HepG2 (cell line): Measurements from ENCODE around the gene RNF25. TPM values are rescaled to one million over a fixed set of nuclear protein-coding genes. Genes with fewer than 3 reads are reported as not detected.

Source experiments
- ATF7-NPFF ChIP-seq: sonication (generic); formaldehyde crosslinking; IDR thresholded peaks from 2 replicates; pipeline ENCODE4 v1.8.1; 2023; ENCODE audit warnings: mild to moderate bottlenecking, low read depth, missing genetic modification reagents, moderate library complexity
- CCDC6 ChIP-seq: sonication (generic); formaldehyde crosslinking; IDR thresholded peaks from 2 replicates; pipeline ENCODE4 v1.8.1; 2022; ENCODE audit warnings: mild to moderate bottlenecking, missing genetic modification reagents, moderate library complexity
- CEBPB ChIP-seq: IDR thresholded peaks from 2 replicates; pipeline ENCODE4 v1.6.1; 2011; ENCODE audit warnings: low read depth, low read length, improper control_type of control experiment, borderline replicate concordance
- GTF3A ChIP-seq: sonication (generic); formaldehyde crosslinking; conservative IDR thresholded peaks from 2 replicates; pipeline ENCODE4 v1.4.0; 2020; ENCODE audit warnings: mild to moderate bottlenecking, missing genetic modification reagents
- KLF9 ChIP-seq: IDR thresholded peaks from 2 replicates; pipeline ENCODE4 v1.6.1; 2016; ENCODE audit warnings: low read depth
- MAX ChIP-seq: IDR thresholded peaks from 2 replicates; pipeline ENCODE4 v1.6.1; 2012; ENCODE audit warnings: inconsistent platforms
- MIXL1 ChIP-seq: IDR thresholded peaks from 2 replicates; pipeline ENCODE4 v1.6.1; 2016
- NR0B2 ChIP-seq: sonication (generic); formaldehyde crosslinking; IDR thresholded peaks from 2 replicates; pipeline ENCODE4 v1.4.0; 2020; ENCODE audit warnings: mild to moderate bottlenecking, missing genetic modification reagents
- PREB ChIP-seq: sonication (generic); formaldehyde crosslinking; IDR thresholded peaks from 2 replicates; pipeline ENCODE4 v1.4.0; 2020; ENCODE audit warnings: missing genetic modification reagents
- REL ChIP-seq: sonication (generic); formaldehyde crosslinking; conservative IDR thresholded peaks from 2 replicates; pipeline ENCODE4 v1.8.0; 2022; ENCODE audit warnings: mild to moderate bottlenecking, missing genetic modification reagents, moderate library complexity
- RERE ChIP-seq: IDR thresholded peaks from 2 replicates; pipeline ENCODE4 v1.6.1; 2016; ENCODE audit warnings: low read depth, missing genetic modification reagents, missing compliant biosample characterization
- STAT6 ChIP-seq: sonication (generic); formaldehyde crosslinking; IDR thresholded peaks from 2 replicates; pipeline ENCODE4 v1.4.0; 2020; ENCODE audit warnings: missing genetic modification reagents, mild to moderate bottlenecking, borderline replicate concordance
- ZBTB34 ChIP-seq: sonication (generic); formaldehyde crosslinking; IDR thresholded peaks from 2 replicates; pipeline ENCODE4 v1.8.0; 2022; ENCODE audit warnings: mild to moderate bottlenecking, missing genetic modification reagents
- ZNF12 ChIP-seq: sonication (generic); formaldehyde crosslinking; IDR thresholded peaks from 2 replicates; pipeline ENCODE4 v1.5.0; 2020; ENCODE audit warnings: missing genetic modification reagents
- ZNF367 ChIP-seq: sonication (generic); formaldehyde crosslinking; IDR thresholded peaks from 2 replicates; pipeline ENCODE4 v1.4.0; 2020; ENCODE audit warnings: missing genetic modification reagents, borderline replicate concordance
- ZNF564 ChIP-seq: sonication (generic); formaldehyde crosslinking; IDR thresholded peaks from 2 replicates; pipeline ENCODE4 v1.8.1; 2023; ENCODE audit warnings: mild to moderate bottlenecking, missing genetic modification reagents
- ZNF713 ChIP-seq: sonication (generic); formaldehyde crosslinking; IDR thresholded peaks from 2 replicates; pipeline ENCODE4 v1.4.0; 2020; ENCODE audit warnings: mild to moderate bottlenecking, missing genetic modification reagents
- ZSCAN22 ChIP-seq: sonication (generic); formaldehyde crosslinking; IDR thresholded peaks from 2 replicates; pipeline ENCODE4 v1.4.0; 2020; ENCODE audit warnings: mild to moderate bottlenecking, missing genetic modification reagents
- polyA plus RNA-seq, 8 experiments: library from polyadenylated mRNA; depleted of rRNA in 3 of 8; stranded (reverse) in 7 of 8; unstranded in 1 of 8; fragments of >200 nt; fragmentation: Illumina TruSeq in 4 of 8; extraction: Trizol in 4 of 8; gene quantifications; 2 replicates each; pipeline versions ENCODE4 v1.2.1 to v1.2.3, GENCODE V29; 2011 to 2016; ENCODE audit warnings: low read depth in 4 of 8, missing spikeins in 1 of 8, mixed read lengths in 1 of 8; ENCODE audit not compliant: insufficient read depth in 1 of 8
- total RNA-seq, 5 experiments: library from RNA; depleted of rRNA; stranded (reverse); fragments of >200 nt; fragmentation: Illumina TruSeq; extraction: Trizol; gene quantifications; 2 replicates each; pipeline ENCODE4 v1.2.3, GENCODE V29; 2016; ENCODE audit warnings: low read depth in 1 of 5

The RNF25 gene
- total and polyA plus RNA-seq, 2 of the 13 experiments (the other 11 are each of a cell fraction or from before 2014, with no cell fraction given) = 37.0 to 87.6 TPM

- TF ChIP-seq ZNF713 = no peak
- TF ChIP-seq MIXL1 (CRISPR knock-in tag) = no peak
- peak; percentile 96 for TF ChIP-seq NR0B2
- TF ChIP-seq PREB (CRISPR knock-in tag) = no peak
- peak; percentile 99 for TF ChIP-seq MAX
- peak; percentile 22; the same call in 1 of the 2 replicates for TF ChIP-seq STAT6 (CRISPR knock-in tag)
- TF ChIP-seq ATF7-NPFF (CRISPR knock-in tag) = peak; percentile 67
- 0 out of 2 replicates have a peak, but pooled peaks have one; percentile 29 for TF ChIP-seq KLF9 (CRISPR knock-in tag)
- 0 out of 2 replicates have a peak, but pooled peaks have one; percentile 30 for TF ChIP-seq ZNF564 (CRISPR knock-in tag)
- no peak for TF ChIP-seq REL (CRISPR knock-in tag)
- no peak for TF ChIP-seq CEBPB
- TF ChIP-seq ZNF367 (CRISPR knock-in tag) = no peak
- 0 out of 2 replicates have a peak, but pooled peaks have one; percentile 15 for TF ChIP-seq ZBTB34 (CRISPR knock-in tag)
- TF ChIP-seq GTF3A (CRISPR knock-in tag) = no peak; the same call in 1 of the 2 replicates
- TF ChIP-seq ZSCAN22 (CRISPR knock-in tag) = peak; percentile 56; the same call in 1 of the 2 replicates
- TF ChIP-seq ZNF12 = no peak; the same call in 1 of the 2 replicates
- TF ChIP-seq RERE (CRISPR knock-in tag) = no peak
- no peak for TF ChIP-seq CCDC6 (CRISPR knock-in tag)
These were observed 12.4 kb downstream of the RNF25 start, which contains the start of the genes BCS1L and ZNF142 (continued) for GRCh38 chr2:218659258-218659987.
